H9 (cell line): ENCODE data around the gene MGAT4A. TPM values are rescaled to one million over a fixed set of nuclear protein-coding genes. Genes with fewer than 3 reads are reported as not detected.

Experiments used
- DNase-seq: peaks from one replicate; pipeline ENCODE4 v3.0.0-alpha.2; 2017
- H2AFZ ChIP-seq: one replicate; pipeline ENCODE4 v1.6.1; 2013; ENCODE audit warnings: mild to moderate bottlenecking, low read length, control low read depth, moderate library complexity
- H2AK5ac ChIP-seq: 2 replicates; pipeline ENCODE4 v1.6.1; 2013; ENCODE audit warnings: low read length, control low read depth, mixed read lengths; ENCODE audit not compliant: insufficient read length
- H2BK120ac ChIP-seq: one replicate; pipeline ENCODE4 v1.6.1; 2013; ENCODE audit warnings: low read depth, mild to moderate bottlenecking, low read length, control low read depth, inconsistent platforms; ENCODE audit not compliant: poor library complexity, severe bottlenecking
- H2BK12ac ChIP-seq: 2 replicates; pipeline ENCODE4 v1.6.1; 2013; ENCODE audit warnings: low read length, control low read depth, mixed read lengths, low read depth; ENCODE audit not compliant: insufficient read length
- H2BK15ac ChIP-seq: 2 replicates; pipeline ENCODE4 v1.6.1; 2013; ENCODE audit warnings: low read depth, low read length, control low read depth
- H2BK20ac ChIP-seq: one replicate; pipeline ENCODE4 v1.6.1; 2013; ENCODE audit warnings: low read depth, mild to moderate bottlenecking, low read length, control low read depth, inconsistent platforms; ENCODE audit not compliant: poor library complexity, severe bottlenecking
- H2BK5ac ChIP-seq: 2 replicates; pipeline ENCODE4 v1.6.1; 2013; ENCODE audit warnings: low read length, control low read depth, mixed read lengths; ENCODE audit not compliant: insufficient read length
- H3K14ac ChIP-seq: 2 replicates; pipeline ENCODE4 v1.6.1; 2013; ENCODE audit warnings: low read length, control low read depth; ENCODE audit not compliant: insufficient read depth
- H3K18ac ChIP-seq: 2 replicates; pipeline ENCODE4 v1.6.1; 2013; ENCODE audit warnings: low read depth, mild to moderate bottlenecking, mixed read lengths, low read length, control low read depth; ENCODE audit not compliant: insufficient read length
- H3K23ac ChIP-seq: 2 replicates; pipeline ENCODE4 v1.6.1; 2013; ENCODE audit warnings: low read length, control low read depth, mixed read lengths, low read depth; ENCODE audit not compliant: insufficient read length
- H3K23me2 ChIP-seq: 2 replicates; pipeline ENCODE4 v1.6.1; 2013; ENCODE audit warnings: low read depth, mild to moderate bottlenecking, mixed read lengths, low read length, control low read depth; ENCODE audit not compliant: insufficient read length, poor library complexity, severe bottlenecking
- H3K27ac ChIP-seq: 2 replicates; pipeline ENCODE4 v1.5.1; 2013; ENCODE audit warnings: low read length, control low read depth, mixed read lengths, low read depth; ENCODE audit not compliant: insufficient read length
- H3K27me3 ChIP-seq: 2 replicates; pipeline ENCODE4 v1.6.1; 2013; ENCODE audit warnings: low read length, control low read depth, inconsistent platforms; ENCODE audit not compliant: insufficient read depth
- H3K4ac ChIP-seq: 2 replicates; pipeline ENCODE4 v1.6.1; 2013; ENCODE audit warnings: low read depth, mild to moderate bottlenecking, control low read depth, inconsistent platforms, low read length, moderate library complexity
- H3K4me1 ChIP-seq: 2 replicates; pipeline ENCODE4 v1.6.1; 2013; ENCODE audit warnings: low read length, control low read depth, inconsistent platforms; ENCODE audit not compliant: insufficient read depth
- H3K4me2 ChIP-seq: 2 replicates; pipeline ENCODE4 v1.6.1; 2013; ENCODE audit warnings: low read length, control low read depth, mixed read lengths; ENCODE audit not compliant: insufficient read length, insufficient read depth
- H3K56ac ChIP-seq: 2 replicates; pipeline ENCODE4 v1.6.1; 2013; ENCODE audit warnings: low read depth, mild to moderate bottlenecking, mixed read lengths, low read length, control low read depth; ENCODE audit not compliant: insufficient read length
- H3K79me1 ChIP-seq: 2 replicates; pipeline ENCODE4 v1.6.1; 2013; ENCODE audit warnings: low read depth, mild to moderate bottlenecking, moderate library complexity, low read length, control low read depth, inconsistent platforms; ENCODE audit not compliant: insufficient read depth, poor library complexity, severe bottlenecking
- H3K79me2 ChIP-seq: 2 replicates; pipeline ENCODE4 v1.6.1; 2013; ENCODE audit warnings: low read length, control low read depth, inconsistent platforms; ENCODE audit not compliant: insufficient read depth
- H3K9ac ChIP-seq: 2 replicates; pipeline ENCODE4 v1.6.1; 2013; ENCODE audit warnings: low read length, control low read depth, mixed read lengths; ENCODE audit not compliant: insufficient read length; ENCODE audit errors: extremely low read depth
- H3K9me3 ChIP-seq: one replicate; pipeline ENCODE4 v1.6.1; 2013; ENCODE audit warnings: low read depth, low read length, inconsistent platforms; ENCODE audit not compliant: control insufficient read depth
- H3T11ph ChIP-seq: one replicate; pipeline ENCODE4 v1.6.1; 2013; ENCODE audit warnings: mild to moderate bottlenecking, low read length, control low read depth, inconsistent platforms
- H4K20me1 ChIP-seq: one replicate; pipeline ENCODE4 v1.6.1; 2013; ENCODE audit not compliant: control insufficient read depth, insufficient read length, insufficient read depth
- H4K5ac ChIP-seq: 2 replicates; pipeline ENCODE4 v1.6.1; 2013; ENCODE audit warnings: low read depth, mild to moderate bottlenecking, mixed read lengths, low read length, control low read depth; ENCODE audit not compliant: insufficient read length
- H4K8ac ChIP-seq: replicated peaks from 2 replicates; pipeline ENCODE4 v1.6.1; 2013; ENCODE audit warnings: low read length, control low read depth, mixed read lengths, low read depth; ENCODE audit not compliant: insufficient read length
- H4K91ac ChIP-seq: 2 replicates; pipeline ENCODE4 v1.6.1; 2013; ENCODE audit warnings: low read depth, mild to moderate bottlenecking, moderate library complexity, mixed read lengths, low read length, control low read depth; ENCODE audit not compliant: insufficient read length
- H3K27ac Mint-ChIP-seq, 3 experiments: 2 replicates in 2 of 3; 3 replicates in 1 of 3; pipeline ENCODE4 v1.8.0; 2020 to 2021; ENCODE audit warnings: mixed read lengths in 3 of 3, mild to moderate bottlenecking in 1 of 3, moderate library complexity in 1 of 3
- H3K27me3 Mint-ChIP-seq: 2 replicates; pipeline ENCODE4 v1.8.0; 2021; ENCODE audit warnings: low read depth, mild to moderate bottlenecking, moderate library complexity, mixed read lengths
- H3K36me3 Mint-ChIP-seq, 3 experiments: 2 replicates in 2 of 3; 3 replicates in 1 of 3; pipeline ENCODE4 v1.8.0; 2020 to 2021; ENCODE audit warnings: low read depth in 3 of 3, mixed read lengths in 3 of 3; ENCODE audit not compliant: insufficient read depth in 1 of 3
- H3K4me1 Mint-ChIP-seq, 2 experiments: 2 replicates each; pipeline ENCODE4 v1.8.0; 2020; ENCODE audit warnings: mixed read lengths in 2 of 2
- H3K4me3 Mint-ChIP-seq, 2 experiments: 2 replicates in 1 of 2; 3 replicates in 1 of 2; pipeline ENCODE4 v1.8.0; 2020 to 2021; ENCODE audit warnings: mild to moderate bottlenecking in 2 of 2, mixed read lengths in 2 of 2, moderate library complexity in 1 of 2
- H3K9me3 Mint-ChIP-seq, 2 experiments: 2 replicates in 1 of 2; 3 replicates in 1 of 2; pipeline ENCODE4 v1.8.0; 2020; ENCODE audit warnings: mild to moderate bottlenecking in 2 of 2, mixed read lengths in 2 of 2, moderate library complexity in 1 of 2
- CTCF ChIP-seq: fragments of 200-600 bp; sonication (generic); conservative IDR thresholded peaks from 3 replicates; pipeline ENCODE4 v1.8.0; 2021; ENCODE audit warnings: antibody characterized with exemption, mild to moderate bottlenecking
- WGBS: extraction: QIAGEN DNeasy Blood & Tissue Kit; methylation state at CpG from one replicate; pipeline ENCODE4 v1.1.7; 2013; ENCODE audit warnings: missing lambda C conversion rate, low lambda C conversion rate, mixed read lengths; ENCODE audit not compliant: insufficient read length; ENCODE audit errors: extremely low coverage; 5-methylcytosine and 5-hydroxymethylcytosine counted together
- total RNA-seq: library from RNA; stranded (reverse); gene quantifications from 2 replicates; pipeline ENCODE4 v1.2.1, GENCODE V29; 2021

The MGAT4A gene
- total RNA-seq, 1 experiment from 2014 or later: 3.5 TPM

DNA sequence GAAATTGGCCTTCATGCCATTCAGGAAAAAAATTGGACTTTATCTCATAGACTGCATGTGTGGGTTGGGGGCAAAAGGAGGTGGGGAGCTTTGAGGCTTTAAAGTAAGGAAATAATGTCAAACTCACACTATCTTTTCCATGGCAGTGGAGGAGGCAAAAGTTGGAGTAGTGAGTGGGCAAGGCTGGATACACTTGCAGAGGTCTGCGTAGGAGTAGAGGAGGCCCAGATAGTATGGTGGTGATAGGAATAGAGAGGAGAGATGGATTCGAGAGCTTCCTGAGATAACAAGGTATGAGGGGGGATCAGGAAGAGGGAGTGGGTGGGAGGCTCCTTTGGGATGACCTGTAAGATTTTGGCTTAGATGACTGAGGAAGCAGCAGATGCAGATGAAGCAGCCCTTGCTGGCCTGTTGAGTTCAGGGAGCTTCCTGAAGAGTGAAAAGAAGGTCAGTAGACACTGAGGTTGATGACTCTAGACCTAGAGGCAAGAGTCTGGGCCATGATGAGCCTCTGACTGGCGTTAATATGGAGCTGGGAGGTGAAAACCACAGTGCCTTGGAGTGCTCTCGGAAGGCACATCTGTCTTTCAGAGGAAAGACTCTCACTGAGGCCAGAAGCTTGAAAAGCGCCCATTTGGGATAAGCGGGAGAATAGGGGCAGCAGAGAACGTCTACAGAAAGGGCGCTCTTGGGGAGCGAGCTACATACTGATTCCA lies 116.8 kb downstream of the MGAT4A start:
- Mint-ChIP-seq H3K36me3 (peaks cover 18 to 70% (median 68%) of the 10 kb centered on the region in 3 experiments; a peak in 6 of 7 replicates), H3K27ac (no peak overlapping the region), H3K9me3 (no peaks in the 10 kb centered on the region), H3K4me3 (no peak overlapping the region; a peak in 2 of 5 replicates), H3K4me1 (peaks cover 7 to 9% of the 10 kb centered on the region in 2 experiments), H3K27me3 (no peaks in the 10 kb centered on the region)
- Histone ChIP-seq H3K23me2 (peaks cover 3% of the 10 kb centered on the region), H2AK5ac (no peak overlapping the region), H4K91ac (no peak overlapping the region), H3T11ph (no peak overlapping the region), H3K9me3 (no peaks in the 10 kb centered on the region), H3K4ac (no peak overlapping the region), H3K9ac (no peak overlapping the region), H2BK120ac (no peak overlapping the region), H3K4me1 (no peaks in the 10 kb centered on the region), H3K79me2 (no peaks in the 10 kb centered on the region), H3K27ac (no peak overlapping the region), H2BK12ac (no peak overlapping the region), H3K79me1 (no peaks in the 10 kb centered on the region), H3K23ac (no peak overlapping the region), H3K27me3 (no peaks in the 10 kb centered on the region), H4K20me1 (no peaks in the 10 kb centered on the region), H4K8ac (no peak overlapping the region), H2BK5ac (no peak overlapping the region), H3K56ac (no peak overlapping the region), H3K14ac (no peak overlapping the region), H3K4me2 (no peak overlapping the region), H3K18ac (no peak overlapping the region), H2BK20ac (no peak overlapping the region), H4K5ac (no peak overlapping the region), H2AFZ (no peak overlapping the region), H2BK15ac (no peak overlapping the region)
- no peak for DNase-seq
- no peak for TF ChIP-seq CTCF
- no CpG with 5 or more reads among the region's 9 CpGs for WGBS
